Measurements from ENCODE around the gene FGFBP3. TPM values are rescaled to one million over a fixed set of nuclear protein-coding genes. Genes with fewer than 3 reads are reported as not detected.

Gene FGFBP3
- total RNA-seq, 1 experiment from 2014 or later, result 1.5 TPM

- TF ChIP-seq POLR2AphosphoS5 (IDR thresholded peaks at IDR 0.05; ENCODE audit: low read depth, low read length), result no peak
- TF ChIP-seq TCF7L2 (IDR thresholded peaks at IDR 0.05; ENCODE audit: low read depth, low read length), result no peak
- no peak for TF ChIP-seq SIN3A (IDR thresholded peaks at IDR 0.05; ENCODE audit: borderline replicate concordance, insufficient read depth, low read depth, low read length)
- TF ChIP-seq REST (IDR thresholded peaks at IDR 0.05; ENCODE audit: insufficient read depth in 1 of 2, low read depth in 2 of 2, low read length in 1 of 2), result no peak
- TF ChIP-seq CTCF (IDR thresholded peaks at IDR 0.05), result no peak
- DNase-seq (ENCODE audit: low read depth, low spot score), result no peak
- in situ Hi-C loops (cut with HindIII; ENCODE audit: low pct_unique_long_range_greater_than_20kb, low sequenced_read_pairs) (no loop called here), intact Hi-C loops (cut with micrococcal nuclease; ENCODE audit: unreplicated experiment) (no loop called here)
- no peaks in the 10 kb centered on the region for H3K9me3 ChIP-seq (ENCODE audit: control insufficient read depth, insufficient read depth, low read depth, low read length)
- no peak overlapping the region for H3K27ac ChIP-seq (ENCODE audit: low read length)
- no TSS peak for BruUV-seq (replicated peaks)
- ChIA-PET CTCF (no interaction called here), POLR2A (interaction anchor here (0.6 kb wide), 1 partner anchor 582 kb away, joined by 5 read pairs; no protein-coding TSS in a partner anchor)
- H3K4me3 ChIP-seq (ENCODE audit: low read depth in 2 of 2, low read length in 2 of 2), result no peak overlapping the region
- H3K27me3 ChIP-seq (ENCODE audit: control insufficient read depth, insufficient read depth, low read length), result no peaks in the 10 kb centered on the region
- peaks cover 46% of the 10 kb centered on the region for H3K36me3 ChIP-seq (ENCODE audit: control insufficient read depth, insufficient read depth, low read length)
- no peaks in the 10 kb centered on the region for H3K4me1 ChIP-seq (ENCODE audit: control insufficient read depth, insufficient read depth, low read length)
- ATAC-seq, result no peak
Observed at GRCh38 chr10:91864744-91865143, 44.5 kb downstream of the FGFBP3 start.

- Histone ChIP-seq H3K9me3 (ENCODE audit: control insufficient read depth, insufficient read depth, low read depth, low read length) (no peaks in the 10 kb centered on the region), H3K27ac (ENCODE audit: low read length) (no peak overlapping the region), H3K36me3 (ENCODE audit: control insufficient read depth, insufficient read depth, low read length) (peaks cover 52% of the 10 kb centered on the region), H3K27me3 (ENCODE audit: control insufficient read depth, insufficient read depth, low read length) (no peaks in the 10 kb centered on the region), H3K4me1 (ENCODE audit: control insufficient read depth, insufficient read depth, low read length) (no peaks in the 10 kb centered on the region), H3K4me3 (ENCODE audit: low read depth in 2 of 2, low read length in 2 of 2) (no peak overlapping the region)
- BruUV-seq (replicated peaks), result no TSS peak
- ATAC-seq (no peak), DNase-seq (ENCODE audit: low read depth, low spot score) (no peak)
- ChIA-PET CTCF (no interaction called here), POLR2A (no interaction called here)
- in situ Hi-C loops (cut with HindIII; ENCODE audit: low pct_unique_long_range_greater_than_20kb, low sequenced_read_pairs), result no loop called here
- no peak for TF ChIP-seq POLR2AphosphoS5 (IDR thresholded peaks at IDR 0.05; ENCODE audit: low read depth, low read length)
- no peak for TF ChIP-seq TCF7L2 (IDR thresholded peaks at IDR 0.05; ENCODE audit: low read depth, low read length)
- TF ChIP-seq SIN3A (IDR thresholded peaks at IDR 0.05; ENCODE audit: borderline replicate concordance, insufficient read depth, low read depth, low read length), result no peak
- TF ChIP-seq CTCF (IDR thresholded peaks at IDR 0.05), result no peak
- TF ChIP-seq REST (IDR thresholded peaks at IDR 0.05; ENCODE audit: insufficient read depth in 1 of 2, low read depth in 2 of 2, low read length in 1 of 2), result no peak
- intact Hi-C loops (cut with micrococcal nuclease; ENCODE audit: unreplicated experiment), result no loop called here
Observed at GRCh38 chr10:91864099-91864498, 45.2 kb downstream of the FGFBP3 start.

All from Panc1 (cell line).